HepG2 (cell line): Measurements from ENCODE around the gene DAGLB. TPM values are rescaled to one million over a fixed set of nuclear protein-coding genes. Genes with fewer than 3 reads are reported as not detected.
A peak's percentile ranks its signal among the peaks of the same experiment; 100 is the strongest.

Source experiments
- ATF7-NPFF ChIP-seq: sonication (generic); formaldehyde crosslinking; IDR thresholded peaks from 2 replicates; pipeline ENCODE4 v1.8.1; 2023; ENCODE audit warnings: mild to moderate bottlenecking, low read depth, missing genetic modification reagents, moderate library complexity
- CAMTA2 ChIP-seq: sonication (generic); formaldehyde crosslinking; IDR thresholded peaks from 2 replicates; pipeline ENCODE4 v1.4.0; 2020; ENCODE audit warnings: mild to moderate bottlenecking, missing genetic modification reagents, borderline replicate concordance
- GATA4 ChIP-seq: sonication (generic); IDR thresholded peaks from 2 replicates; pipeline ENCODE4 v1.6.1; 2016; ENCODE audit warnings: antibody characterized with exemption, low read depth, borderline replicate concordance
- ISL2 ChIP-seq: sonication (generic); formaldehyde crosslinking; IDR thresholded peaks from 2 replicates; pipeline ENCODE4 v1.5.0; 2020; ENCODE audit warnings: missing genetic modification reagents
- PCBP1 ChIP-seq: fragments of 200-400 bp; formaldehyde crosslinking; IDR thresholded peaks from 2 replicates; pipeline ENCODE4 v1.6.1; 2017; ENCODE audit warnings: mild to moderate bottlenecking, low read depth, low read length, borderline replicate concordance
- POLR2AphosphoS5 ChIP-seq: IDR thresholded peaks from 2 replicates; pipeline ENCODE4 v1.6.1; 2012; ENCODE audit warnings: low read depth, low read length
- TARDBP ChIP-seq: sonication (generic); formaldehyde crosslinking; IDR thresholded peaks from 2 replicates; pipeline ENCODE4 v1.8.0; 2022; ENCODE audit warnings: mild to moderate bottlenecking, missing genetic modification reagents
- ZIK1 ChIP-seq: sonication (generic); formaldehyde crosslinking; IDR thresholded peaks from 2 replicates; pipeline ENCODE4 v1.5.0; 2020; ENCODE audit warnings: mild to moderate bottlenecking, low read depth, missing genetic modification reagents, borderline replicate concordance
- ZNF24 ChIP-seq: fragments of 450-650 bp; IDR thresholded peaks from 2 replicates; pipeline ENCODE4 v1.6.1; 2017; ENCODE audit warnings: antibody characterized with exemption, mild to moderate bottlenecking
- ZNF441 ChIP-seq: sonication (generic); formaldehyde crosslinking; IDR thresholded peaks from 2 replicates; pipeline ENCODE4 v1.7.0; 2021; ENCODE audit warnings: missing genetic modification reagents, borderline replicate concordance
- ZNF773 ChIP-seq: sonication (generic); formaldehyde crosslinking; IDR thresholded peaks from 2 replicates; pipeline ENCODE4 v1.4.0; 2020; ENCODE audit warnings: missing genetic modification reagents, borderline replicate concordance
- ZSCAN31 ChIP-seq: sonication (generic); formaldehyde crosslinking; IDR thresholded peaks from 2 replicates; pipeline ENCODE4 v1.5.0; 2020; ENCODE audit warnings: low read depth, mild to moderate bottlenecking, missing genetic modification reagents
- polyA plus RNA-seq, 8 experiments: library from polyadenylated mRNA; depleted of rRNA in 3 of 8; stranded (reverse) in 7 of 8; unstranded in 1 of 8; fragments of >200 nt; fragmentation: Illumina TruSeq in 4 of 8; extraction: Trizol in 4 of 8; gene quantifications; 2 replicates each; pipeline versions ENCODE4 v1.2.1 to v1.2.3, GENCODE V29; 2011 to 2016; ENCODE audit warnings: low read depth in 4 of 8, missing spikeins in 1 of 8, mixed read lengths in 1 of 8; ENCODE audit not compliant: insufficient read depth in 1 of 8
- total RNA-seq, 5 experiments: library from RNA; depleted of rRNA; stranded (reverse); fragments of >200 nt; fragmentation: Illumina TruSeq; extraction: Trizol; gene quantifications; 2 replicates each; pipeline ENCODE4 v1.2.3, GENCODE V29; 2016; ENCODE audit warnings: low read depth in 1 of 5
- TF ChIP-seq, protein P1 (sequence below): sonication (generic); formaldehyde crosslinking; conservative IDR thresholded peaks from 2 replicates; pipeline ENCODE4 v1.8.0; 2022; ENCODE audit warnings: low read depth, missing genetic modification reagents
- TF ChIP-seq, protein P2 (sequence below): sonication (generic); formaldehyde crosslinking; IDR thresholded peaks from 2 replicates; pipeline ENCODE4 v1.4.0; 2020; ENCODE audit warnings: missing genetic modification reagents
- TF ChIP-seq, protein P3 (sequence below): sonication (generic); formaldehyde crosslinking; IDR thresholded peaks from 2 replicates; pipeline ENCODE4 v1.4.0; 2020; ENCODE audit warnings: mild to moderate bottlenecking, missing genetic modification reagents
- TF ChIP-seq, protein P4 (sequence below): IDR thresholded peaks from 2 replicates; pipeline ENCODE4 v1.6.1; 2016; ENCODE audit warnings: low read depth, control low read depth
- TF ChIP-seq, protein P5 (sequence below): sonication (generic); formaldehyde crosslinking; IDR thresholded peaks from 2 replicates; pipeline ENCODE4 v1.4.0; 2020; ENCODE audit warnings: mild to moderate bottlenecking, low read depth, missing genetic modification reagents

Gene DAGLB
- total and polyA plus RNA-seq, 2 of the 13 experiments (the other 11 are each of a cell fraction or from before 2014, with no cell fraction given): 7.9 to 9.8 TPM

DNA sequence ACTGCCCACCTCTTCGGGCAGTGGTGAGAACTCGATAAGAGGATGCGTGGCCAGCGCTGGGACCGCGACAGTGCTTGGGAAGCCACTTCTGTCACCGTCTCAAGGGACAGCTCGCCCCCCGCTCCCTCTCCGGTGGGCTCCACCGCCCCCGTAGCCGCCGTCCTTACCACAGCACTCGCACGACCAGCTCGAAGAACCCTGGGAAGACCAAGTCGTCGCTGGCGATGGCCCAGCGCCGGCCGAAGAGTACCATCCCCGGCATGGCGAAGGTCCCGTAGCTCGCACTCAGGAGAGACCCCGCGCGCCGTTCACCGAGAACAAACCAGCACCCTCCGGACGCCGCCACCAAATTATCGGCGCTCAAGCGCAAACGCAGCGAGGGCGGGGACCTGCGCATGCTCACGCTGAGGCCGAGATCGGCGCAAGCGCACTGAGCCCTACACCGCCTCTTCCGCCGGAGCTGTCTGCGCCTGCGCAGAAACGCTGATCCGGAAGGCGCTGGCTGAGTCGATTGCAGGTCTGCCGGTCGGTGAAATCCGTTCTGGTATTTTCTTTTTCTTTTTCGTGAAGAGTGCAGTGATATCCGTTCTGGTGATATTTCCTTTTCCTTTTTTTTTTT lies at the start of gene DAGLB (continued):
- TF ChIP-seq, protein P1, sequence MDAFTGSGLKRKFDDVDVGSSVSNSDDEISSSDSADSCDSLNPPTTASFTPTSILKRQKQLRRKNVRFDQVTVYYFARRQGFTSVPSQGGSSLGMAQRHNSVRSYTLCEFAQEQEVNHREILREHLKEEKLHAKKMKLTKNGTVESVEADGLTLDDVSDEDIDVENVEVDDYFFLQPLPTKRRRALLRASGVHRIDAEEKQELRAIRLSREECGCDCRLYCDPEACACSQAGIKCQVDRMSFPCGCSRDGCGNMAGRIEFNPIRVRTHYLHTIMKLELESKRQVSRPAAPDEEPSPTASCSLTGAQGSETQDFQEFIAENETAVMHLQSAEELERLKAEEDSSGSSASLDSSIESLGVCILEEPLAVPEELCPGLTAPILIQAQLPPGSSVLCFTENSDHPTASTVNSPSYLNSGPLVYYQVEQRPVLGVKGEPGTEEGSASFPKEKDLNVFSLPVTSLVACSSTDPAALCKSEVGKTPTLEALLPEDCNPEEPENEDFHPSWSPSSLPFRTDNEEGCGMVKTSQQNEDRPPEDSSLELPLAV (CRISPR knock-in tag): no peak
- TF ChIP-seq ZIK1 (CRISPR knock-in tag) (no peak), ZNF24 (no peak), ISL2 (no peak), TARDBP (CRISPR knock-in tag) (peak; percentile 22; the same call in 1 of the 2 replicates), GATA4 (peak; percentile 67; the same call in 1 of the 2 replicates), ZSCAN31 (CRISPR knock-in tag) (0 out of 2 replicates have a peak, but pooled peaks have one; percentile 6), PCBP1 (0 out of 2 replicates have a peak, but pooled peaks have one; percentile 9), CAMTA2 (peak; percentile 91), ATF7-NPFF (CRISPR knock-in tag) (0 out of 2 replicates have a peak, but pooled peaks have one; percentile 54), POLR2AphosphoS5 (peak; percentile 95), ZNF773 (CRISPR knock-in tag) (peak; percentile 62; the same call in 1 of the 2 replicates), ZNF441 (CRISPR knock-in tag) (0 out of 2 replicates have a peak, but pooled peaks have one; percentile 51)
- TF ChIP-seq, protein P2, sequence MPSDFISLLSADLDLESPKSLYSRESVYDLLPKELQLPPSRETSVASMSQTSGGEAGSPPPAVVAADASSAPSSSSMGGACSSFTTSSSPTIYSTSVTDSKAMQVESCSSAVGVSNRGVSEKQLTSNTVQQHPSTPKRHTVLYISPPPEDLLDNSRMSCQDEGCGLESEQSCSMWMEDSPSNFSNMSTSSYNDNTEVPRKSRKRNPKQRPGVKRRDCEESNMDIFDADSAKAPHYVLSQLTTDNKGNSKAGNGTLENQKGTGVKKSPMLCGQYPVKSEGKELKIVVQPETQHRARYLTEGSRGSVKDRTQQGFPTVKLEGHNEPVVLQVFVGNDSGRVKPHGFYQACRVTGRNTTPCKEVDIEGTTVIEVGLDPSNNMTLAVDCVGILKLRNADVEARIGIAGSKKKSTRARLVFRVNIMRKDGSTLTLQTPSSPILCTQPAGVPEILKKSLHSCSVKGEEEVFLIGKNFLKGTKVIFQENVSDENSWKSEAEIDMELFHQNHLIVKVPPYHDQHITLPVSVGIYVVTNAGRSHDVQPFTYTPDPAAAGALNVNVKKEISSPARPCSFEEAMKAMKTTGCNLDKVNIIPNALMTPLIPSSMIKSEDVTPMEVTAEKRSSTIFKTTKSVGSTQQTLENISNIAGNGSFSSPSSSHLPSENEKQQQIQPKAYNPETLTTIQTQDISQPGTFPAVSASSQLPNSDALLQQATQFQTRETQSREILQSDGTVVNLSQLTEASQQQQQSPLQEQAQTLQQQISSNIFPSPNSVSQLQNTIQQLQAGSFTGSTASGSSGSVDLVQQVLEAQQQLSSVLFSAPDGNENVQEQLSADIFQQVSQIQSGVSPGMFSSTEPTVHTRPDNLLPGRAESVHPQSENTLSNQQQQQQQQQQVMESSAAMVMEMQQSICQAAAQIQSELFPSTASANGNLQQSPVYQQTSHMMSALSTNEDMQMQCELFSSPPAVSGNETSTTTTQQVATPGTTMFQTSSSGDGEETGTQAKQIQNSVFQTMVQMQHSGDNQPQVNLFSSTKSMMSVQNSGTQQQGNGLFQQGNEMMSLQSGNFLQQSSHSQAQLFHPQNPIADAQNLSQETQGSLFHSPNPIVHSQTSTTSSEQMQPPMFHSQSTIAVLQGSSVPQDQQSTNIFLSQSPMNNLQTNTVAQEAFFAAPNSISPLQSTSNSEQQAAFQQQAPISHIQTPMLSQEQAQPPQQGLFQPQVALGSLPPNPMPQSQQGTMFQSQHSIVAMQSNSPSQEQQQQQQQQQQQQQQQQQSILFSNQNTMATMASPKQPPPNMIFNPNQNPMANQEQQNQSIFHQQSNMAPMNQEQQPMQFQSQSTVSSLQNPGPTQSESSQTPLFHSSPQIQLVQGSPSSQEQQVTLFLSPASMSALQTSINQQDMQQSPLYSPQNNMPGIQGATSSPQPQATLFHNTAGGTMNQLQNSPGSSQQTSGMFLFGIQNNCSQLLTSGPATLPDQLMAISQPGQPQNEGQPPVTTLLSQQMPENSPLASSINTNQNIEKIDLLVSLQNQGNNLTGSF (CRISPR knock-in tag): peak; percentile 74; the same call in 1 of the 2 replicates
- TF ChIP-seq, protein P3, sequence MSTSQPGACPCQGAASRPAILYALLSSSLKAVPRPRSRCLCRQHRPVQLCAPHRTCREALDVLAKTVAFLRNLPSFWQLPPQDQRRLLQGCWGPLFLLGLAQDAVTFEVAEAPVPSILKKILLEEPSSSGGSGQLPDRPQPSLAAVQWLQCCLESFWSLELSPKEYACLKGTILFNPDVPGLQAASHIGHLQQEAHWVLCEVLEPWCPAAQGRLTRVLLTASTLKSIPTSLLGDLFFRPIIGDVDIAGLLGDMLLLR (CRISPR knock-in tag): 0 out of 2 replicates have a peak, but pooled peaks have one; percentile 52
- TF ChIP-seq, protein P4, sequence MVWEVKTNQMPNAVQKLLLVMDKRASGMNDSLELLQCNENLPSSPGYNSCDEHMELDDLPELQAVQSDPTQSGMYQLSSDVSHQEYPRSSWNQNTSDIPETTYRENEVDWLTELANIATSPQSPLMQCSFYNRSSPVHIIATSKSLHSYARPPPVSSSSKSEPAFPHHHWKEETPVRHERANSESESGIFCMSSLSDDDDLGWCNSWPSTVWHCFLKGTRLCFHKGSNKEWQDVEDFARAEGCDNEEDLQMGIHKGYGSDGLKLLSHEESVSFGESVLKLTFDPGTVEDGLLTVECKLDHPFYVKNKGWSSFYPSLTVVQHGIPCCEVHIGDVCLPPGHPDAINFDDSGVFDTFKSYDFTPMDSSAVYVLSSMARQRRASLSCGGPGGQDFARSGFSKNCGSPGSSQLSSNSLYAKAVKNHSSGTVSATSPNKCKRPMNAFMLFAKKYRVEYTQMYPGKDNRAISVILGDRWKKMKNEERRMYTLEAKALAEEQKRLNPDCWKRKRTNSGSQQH (CRISPR knock-in tag): 0 out of 2 replicates have a peak, but pooled peaks have one; percentile 41
- TF ChIP-seq, protein P5, sequence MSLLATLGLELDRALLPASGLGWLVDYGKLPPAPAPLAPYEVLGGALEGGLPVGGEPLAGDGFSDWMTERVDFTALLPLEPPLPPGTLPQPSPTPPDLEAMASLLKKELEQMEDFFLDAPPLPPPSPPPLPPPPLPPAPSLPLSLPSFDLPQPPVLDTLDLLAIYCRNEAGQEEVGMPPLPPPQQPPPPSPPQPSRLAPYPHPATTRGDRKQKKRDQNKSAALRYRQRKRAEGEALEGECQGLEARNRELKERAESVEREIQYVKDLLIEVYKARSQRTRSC (CRISPR knock-in tag): 0 out of 2 replicates have a peak, but pooled peaks have one; percentile 31
